HAP-1 (cell line): Measurements from ENCODE around the gene ADRB2.

Experiments
- DNase-seq, 2 experiments: peaks; one replicate each; pipeline ENCODE4 v3.0.0-alpha.2; 2016 to 2020; ENCODE audit warnings: low spot score in 2 of 2
- H3K27me3 ChIP-seq: fragments of 250-450 bp; sonication (Bioruptor Pico); 2 replicates; pipeline ENCODE4 v1.5.1; 2020; ENCODE audit warnings: low read depth, mild to moderate bottlenecking, moderate library complexity
- H3K36me3 ChIP-seq: fragments of 250-450 bp; sonication (Bioruptor Pico); replicated peaks from 2 replicates; pipeline ENCODE4 v1.5.1; 2020; ENCODE audit warnings: mild to moderate bottlenecking
- H3K4me1 ChIP-seq: fragments of 250-450 bp; sonication (Bioruptor Pico); 2 replicates; pipeline ENCODE4 v1.5.1; 2020; ENCODE audit warnings: mild to moderate bottlenecking
- H3K4me3 ChIP-seq: fragments of 250-450 bp; sonication (Bioruptor Pico); 2 replicates; pipeline ENCODE4 v1.5.1; 2020; ENCODE audit warnings: mild to moderate bottlenecking, moderate library complexity
- H3K9me3 ChIP-seq: fragments of 250-450 bp; sonication (Bioruptor Pico); 2 replicates; pipeline ENCODE4 v1.5.1; 2020; ENCODE audit warnings: mild to moderate bottlenecking, moderate library complexity
- in situ Hi-C: fragments of 300-500 bp; cut with MboI; formaldehyde crosslinking; loops from 3 replicates; pipeline ENCODE4 v1.14.3; 2020; ENCODE audit warnings: low sequenced_read_pairs, inconsistent platforms, mixed read lengths

Gene ADRB2

GRCh38 chr5:148810823-148811222 lies 15.6 kb upstream of the ADRB2 start:
- H3K36me3 ChIP-seq: no peaks in the 10 kb centered on the region
- in situ Hi-C loops: no loop called here
- H3K9me3 ChIP-seq: no peaks in the 10 kb centered on the region
- H3K4me3 ChIP-seq: no peak overlapping the region
- no peak for DNase-seq
- peaks cover 9% of the 10 kb centered on the region; the same call in 1 of the 2 replicates for H3K27me3 ChIP-seq
- no peaks in the 10 kb centered on the region for H3K4me1 ChIP-seq

- no peak for DNase-seq
- Histone ChIP-seq H3K36me3 (no peaks in the 10 kb centered on the region), H3K4me1 (no peaks in the 10 kb centered on the region), H3K9me3 (no peaks in the 10 kb centered on the region), H3K4me3 (no peak overlapping the region), H3K27me3 (peaks cover 9% of the 10 kb centered on the region; the same call in 1 of the 2 replicates)
- in situ Hi-C loops: no loop called here
Observed at GRCh38 chr5:148811756-148812155, 14.7 kb upstream of the ADRB2 start.

GRCh38 chr5:148815086-148815485 lies 11.3 kb upstream of the ADRB2 start:
- in situ Hi-C loops: no loop called here
- H3K36me3 ChIP-seq: no peaks in the 10 kb centered on the region
- H3K27me3 ChIP-seq: no peaks in the 10 kb centered on the region
- no peak overlapping the region for H3K4me3 ChIP-seq
- no peaks in the 10 kb centered on the region for H3K9me3 ChIP-seq
- no peak for DNase-seq
- H3K4me1 ChIP-seq: no peaks in the 10 kb centered on the region

- no peaks in the 10 kb centered on the region for H3K36me3 ChIP-seq
- no peaks in the 10 kb centered on the region for H3K27me3 ChIP-seq
- no peak overlapping the region for H3K4me3 ChIP-seq
- no peaks in the 10 kb centered on the region for H3K4me1 ChIP-seq
- in situ Hi-C loops: no loop called here
- no peaks in the 10 kb centered on the region for H3K9me3 ChIP-seq
- no peak for DNase-seq
Observed at GRCh38 chr5:148815578-148815977, 10.8 kb upstream of the ADRB2 start.

- in situ Hi-C loops: no loop called here
- DNase-seq: no peak
- Histone ChIP-seq H3K4me1 (no peaks in the 10 kb centered on the region), H3K9me3 (no peaks in the 10 kb centered on the region), H3K36me3 (no peaks in the 10 kb centered on the region), H3K27me3 (no peaks in the 10 kb centered on the region), H3K4me3 (no peak overlapping the region)
Observed at GRCh38 chr5:148816357-148816756, 10.1 kb upstream of the ADRB2 start.

- no peak overlapping the region for H3K4me3 ChIP-seq
- no peaks in the 10 kb centered on the region for H3K9me3 ChIP-seq
- H3K27me3 ChIP-seq: no peaks in the 10 kb centered on the region
- in situ Hi-C loops: no loop called here
- H3K4me1 ChIP-seq: no peaks in the 10 kb centered on the region
- no peak for DNase-seq
- H3K36me3 ChIP-seq: no peaks in the 10 kb centered on the region
Observed at GRCh38 chr5:148816782-148817181, 9.6 kb upstream of the ADRB2 start.

- DNase-seq: no peak
- Histone ChIP-seq H3K9me3 (no peaks in the 10 kb centered on the region), H3K4me1 (no peaks in the 10 kb centered on the region), H3K4me3 (no peak overlapping the region), H3K36me3 (no peaks in the 10 kb centered on the region), H3K27me3 (no peaks in the 10 kb centered on the region)
- in situ Hi-C loops: no loop called here
Observed at GRCh38 chr5:148817606-148818005, 8.8 kb upstream of the ADRB2 start.

GRCh38 chr5:148820461-148821395 lies 5.7 kb upstream of the ADRB2 start:
- no peaks in the 10 kb centered on the region for H3K36me3 ChIP-seq
- H3K9me3 ChIP-seq: no peaks in the 10 kb centered on the region
- no peak overlapping the region for H3K4me3 ChIP-seq
- in situ Hi-C loops: no loop called here
- no peaks in the 10 kb centered on the region for H3K27me3 ChIP-seq
- H3K4me1 ChIP-seq: no peaks in the 10 kb centered on the region; the same call in 1 of the 2 replicates
- DNase-seq: peak; percentile 7 to 31

- no peaks in the 10 kb centered on the region; the same call in 1 of the 2 replicates for H3K4me1 ChIP-seq
- no peak overlapping the region for H3K4me3 ChIP-seq
- DNase-seq: no peak
- no peaks in the 10 kb centered on the region for H3K36me3 ChIP-seq
- H3K27me3 ChIP-seq: no peaks in the 10 kb centered on the region
- in situ Hi-C loops: no loop called here
- no peaks in the 10 kb centered on the region for H3K9me3 ChIP-seq
Observed at GRCh38 chr5:148823871-148824270, 2.5 kb upstream of the ADRB2 start.

- in situ Hi-C loops: no loop called here
- Histone ChIP-seq H3K4me1 (no peaks in the 10 kb centered on the region; the same call in 1 of the 2 replicates), H3K9me3 (no peaks in the 10 kb centered on the region), H3K36me3 (no peaks in the 10 kb centered on the region), H3K4me3 (peak overlapping the region; percentile 28), H3K27me3 (no peaks in the 10 kb centered on the region; the same call in 1 of the 2 replicates)
- no peak for DNase-seq
Observed at GRCh38 chr5:148825716-148826052, 727 bp upstream of the ADRB2 start.

- Histone ChIP-seq H3K36me3 (no peaks in the 10 kb centered on the region), H3K9me3 (no peaks in the 10 kb centered on the region), H3K27me3 (no peaks in the 10 kb centered on the region; the same call in 1 of the 2 replicates), H3K4me1 (no peaks in the 10 kb centered on the region; the same call in 1 of the 2 replicates), H3K4me3 (peak overlapping the region; percentile 28)
- DNase-seq: no peak
- in situ Hi-C loops: no loop called here
Observed at GRCh38 chr5:148826739-148827070, 294 bp downstream of the ADRB2 start.

- Histone ChIP-seq H3K27me3 (no peaks in the 10 kb centered on the region; the same call in 1 of the 2 replicates), H3K4me1 (no peaks in the 10 kb centered on the region; the same call in 1 of the 2 replicates), H3K4me3 (no peak overlapping the region), H3K36me3 (no peaks in the 10 kb centered on the region), H3K9me3 (no peaks in the 10 kb centered on the region)
- DNase-seq: no peak
- in situ Hi-C loops: no loop called here
Observed at GRCh38 chr5:148827723-148828122, 1.3 kb downstream of the ADRB2 start.

- DNase-seq: no peak
- in situ Hi-C loops: no loop called here
- H3K4me3 ChIP-seq: no peak overlapping the region
Observed at GRCh38 chr5:148828511-148829247, 2.3 kb downstream of the ADRB2 start.

GRCh38 chr5:148829248-148829594 lies 2.8 kb downstream of the ADRB2 start:
- H3K9me3 ChIP-seq: no peaks in the 10 kb centered on the region
- H3K4me1 ChIP-seq: no peaks in the 10 kb centered on the region; the same call in 1 of the 2 replicates
- H3K4me3 ChIP-seq: no peak overlapping the region
- in situ Hi-C loops: no loop called here
- no peak for DNase-seq
- peaks cover 2% of the 10 kb centered on the region; the same call in 1 of the 2 replicates for H3K27me3 ChIP-seq
- H3K36me3 ChIP-seq: no peaks in the 10 kb centered on the region

More at GRCh38 chr5:148828511-148829247, 2.3 kb downstream of the ADRB2 start:
- Histone ChIP-seq H3K4me1 (no peaks in the 10 kb centered on the region; the same call in 1 of the 2 replicates), H3K36me3 (no peaks in the 10 kb centered on the region), H3K27me3 (peaks cover under 1% of the 10 kb centered on the region; the same call in 1 of the 2 replicates), H3K9me3 (no peaks in the 10 kb centered on the region)
